ENCODE measurements around the gene HHATL.

GRCh38 chr3:42709621-42710020, 7.0 kb upstream of the HHATL start:
- no peak for TF ChIP-seq POLR2AphosphoS5 (IDR thresholded peaks at IDR 0.05; ENCODE audit: low read depth, low read length)
- no peak for TF ChIP-seq TCF7L2 (IDR thresholded peaks at IDR 0.05; ENCODE audit: low read depth, low read length)
- TF ChIP-seq CTCF (IDR thresholded peaks at IDR 0.05), result no peak

Measured in Panc1 (cell line).